K562 (cell line): ENCODE data around the gene ADRA2B. TPM values are rescaled to one million over a fixed set of nuclear protein-coding genes. Genes with fewer than 3 reads are reported as not detected.

Experiments
- ATAC-seq: fragments of 200-7000 bp; cut with Tn5 transposase; 3 replicates; pipeline ENCODE4 v1.9.1; 2020; ENCODE audit warnings: moderate library complexity
- BruUV-seq: library from RNA; stranded (reverse); fragments of 400-500 nt; replicated peaks from 2 replicates; lab custom pipeline; 2021; lab: Mats Ljungman, UMichigan
- CTCF ChIA-PET: fragments of 300-600 bp; formaldehyde crosslinking; extraction: SDS; loops from one replicate; lab custom pipeline; 2021; ENCODE audit warnings: low intra/inter-chr PET ratio; lab: Yijun Ruan, JAX
- POLR2A ChIA-PET: fragments of 300-600, 350-650 bp; sonication (Branson Sonifier 250); formaldehyde crosslinking; extraction: SDS; loops from one replicate; lab custom pipeline; 2021; ENCODE audit warnings: antibody characterized with exemption, inconsistent platforms; lab: Yijun Ruan, JAX
- DNase-seq, 4 experiments: peaks; one replicate each; pipeline versions ENCODE4 v3.0.0 to v3.0.0-alpha.2; 2011 to 2018; ENCODE audit warnings: low spot score in 3 of 4, mixed read lengths in 3 of 4; ENCODE audit errors: extremely low read depth in 1 of 4
- FAIRE-seq: peaks from 2 replicates; lab custom pipeline; 2011; peaks lifted over from hg19 to GRCh38; lab: Jason Lieb, UNC
- H2AFZ ChIP-seq: 2 replicates; pipeline ENCODE4 v1.6.0; 2011; ENCODE audit warnings: low read depth, low read length, control low read depth, inconsistent platforms
- H3K27ac ChIP-seq: fragments of 200-600 bp; 3 replicates; pipeline ENCODE4 v1.8.0; 2011; ENCODE audit warnings: low read depth, mild to moderate bottlenecking, control low read depth, inconsistent platforms, low read length, moderate library complexity, mixed read lengths; ENCODE audit errors: extremely low read depth
- H3K27me3 ChIP-seq, 2 experiments: fragments of 300-600 bp in 1 of 2; 2 replicates in 1 of 2; 3 replicates in 1 of 2; pipeline versions ENCODE4 v1.6.0 to v1.8.0; 2011; ENCODE audit warnings: inconsistent platforms in 2 of 2, low read length in 2 of 2, mild to moderate bottlenecking in 1 of 2, mixed read lengths in 1 of 2, moderate library complexity in 1 of 2; ENCODE audit not compliant: control insufficient read depth in 2 of 2, insufficient read depth in 2 of 2
- H3K36me3 ChIP-seq: fragments of 300-600 bp; 3 replicates; pipeline ENCODE4 v1.8.0; 2011; ENCODE audit warnings: mild to moderate bottlenecking, low read length, inconsistent platforms; ENCODE audit not compliant: control insufficient read depth, insufficient read depth
- H3K4me1 ChIP-seq, 2 experiments: fragments of 200-600 bp in 1 of 2; replicated peaks in 1 of 2; 2 replicates in 1 of 2; 3 replicates in 1 of 2; pipeline versions ENCODE4 v1.5.1 to v1.8.0; 2011; ENCODE audit warnings: inconsistent platforms in 2 of 2, low read length in 2 of 2, mild to moderate bottlenecking in 1 of 2, mixed read lengths in 1 of 2, moderate library complexity in 1 of 2; ENCODE audit not compliant: control insufficient read depth in 2 of 2, insufficient read depth in 2 of 2
- H3K4me2 ChIP-seq: 2 replicates; pipeline ENCODE4 v1.6.1; 2011; ENCODE audit warnings: low read length, control low read depth, inconsistent platforms, mixed read lengths; ENCODE audit not compliant: insufficient read depth
- H3K4me3 ChIP-seq: fragments of 200-600 bp; sonication (generic), shearing (Covaris generic); 2 replicates; pipeline ENCODE4 v1.5.1; 2016; ENCODE audit warnings: control low read depth, inconsistent platforms
- H3K79me2 ChIP-seq: fragments of 200-600 bp; 3 replicates; pipeline ENCODE4 v1.8.0; 2011; ENCODE audit warnings: low read length, inconsistent platforms; ENCODE audit not compliant: control insufficient read depth, insufficient read depth
- H3K9ac ChIP-seq, 2 experiments: 2 replicates each; pipeline versions ENCODE4 v1.6.0 to v1.6.1; 2011; ENCODE audit warnings: low read depth in 2 of 2, low read length in 2 of 2, control low read depth in 1 of 2, inconsistent platforms in 1 of 2, mild to moderate bottlenecking in 1 of 2, mixed read lengths in 1 of 2; ENCODE audit not compliant: insufficient read depth in 1 of 2
- H3K9me1 ChIP-seq: one replicate; pipeline ENCODE4 v1.6.0; 2011; ENCODE audit warnings: inconsistent platforms, mild to moderate bottlenecking, low read length, moderate library complexity; ENCODE audit not compliant: control insufficient read depth, insufficient read depth
- H3K9me3 ChIP-seq: replicated peaks from 2 replicates; pipeline ENCODE4 v1.5.1; 2011; ENCODE audit warnings: low read depth, low read length, inconsistent platforms; ENCODE audit not compliant: control insufficient read depth, insufficient read depth
- H4K20me1 ChIP-seq: replicated peaks from 2 replicates; pipeline ENCODE4 v1.6.1; 2011; ENCODE audit warnings: low read length, inconsistent platforms, mixed read lengths; ENCODE audit not compliant: control insufficient read depth, insufficient read depth
- ZNF589 ChIP-seq: fragments of 200-800 bp; sonication (Bioruptor generic); IDR thresholded peaks from 2 replicates; pipeline ENCODE4 v1.6.1; 2016; ENCODE audit warnings: low read depth, missing genetic modification characterization, missing compliant biosample characterization
- WGBS: fragments of 100-300 bp; shearing (Covaris generic); methylation state at CpG from one replicate; pipeline ENCODE4 v1.1.6; 2016; ENCODE audit warnings: low coverage, mixed read lengths; ENCODE audit not compliant: insufficient coverage; ENCODE audit errors: missing lambda C conversion rate; 5-methylcytosine and 5-hydroxymethylcytosine counted together
- in situ Hi-C: fragments of 300-500 bp; cut with MboI; formaldehyde crosslinking; loops from 4 replicates; pipeline ENCODE4 v1.15.0; 2018; ENCODE audit warnings: inconsistent platforms, mixed read lengths
- intact Hi-C: fragments of 100-400 bp; cut with micrococcal nuclease; formaldehyde crosslinking; loops from 2 replicates; pipeline ENCODE4 v1.14.2; 2022
- polyA plus RNA-seq, 8 experiments: library from polyadenylated mRNA; depleted of rRNA in 4 of 8; stranded (reverse) in 5 of 8; unstranded in 3 of 8; fragments of >200 nt; fragmentation: Nextera tagmentation in 2 of 8; fragmentation: Illumina TruSeq in 1 of 8; extraction: Ambion mirVana in 2 of 8; extraction: Trizol in 1 of 8; gene quantifications; 2 replicates each; pipeline versions ENCODE4 v1.2.1 to v1.2.3, GENCODE V29; 2011 to 2014; ENCODE audit warnings: inconsistent platforms in 1 of 8, missing spikeins in 1 of 8
- total RNA-seq, 7 experiments: library from RNA; depleted of rRNA in 6 of 7; stranded (reverse); fragments of >200 nt in 6 of 7; fragmentation: Illumina TruSeq in 2 of 7; extraction: Trizol in 2 of 7; gene quantifications; 2 replicates each; pipeline versions ENCODE4 v1.2.1 to v1.2.3, GENCODE V29; 2011 to 2021; ENCODE audit warnings: low replicate concordance in 1 of 7
- TF ChIP-seq, protein P1 (sequence below): fragments of 250-450 bp; sonication (Bioruptor Pico); IDR thresholded peaks from 2 replicates; pipeline ENCODE4 v1.9.0; 2021; ENCODE audit warnings: mild to moderate bottlenecking, inconsistent platforms

Gene ADRA2B
- total and polyA plus RNA-seq, 9 of the 15 experiments (the other 6 are each of a cell fraction or from before 2014, with no cell fraction given): not detected

DNA sequence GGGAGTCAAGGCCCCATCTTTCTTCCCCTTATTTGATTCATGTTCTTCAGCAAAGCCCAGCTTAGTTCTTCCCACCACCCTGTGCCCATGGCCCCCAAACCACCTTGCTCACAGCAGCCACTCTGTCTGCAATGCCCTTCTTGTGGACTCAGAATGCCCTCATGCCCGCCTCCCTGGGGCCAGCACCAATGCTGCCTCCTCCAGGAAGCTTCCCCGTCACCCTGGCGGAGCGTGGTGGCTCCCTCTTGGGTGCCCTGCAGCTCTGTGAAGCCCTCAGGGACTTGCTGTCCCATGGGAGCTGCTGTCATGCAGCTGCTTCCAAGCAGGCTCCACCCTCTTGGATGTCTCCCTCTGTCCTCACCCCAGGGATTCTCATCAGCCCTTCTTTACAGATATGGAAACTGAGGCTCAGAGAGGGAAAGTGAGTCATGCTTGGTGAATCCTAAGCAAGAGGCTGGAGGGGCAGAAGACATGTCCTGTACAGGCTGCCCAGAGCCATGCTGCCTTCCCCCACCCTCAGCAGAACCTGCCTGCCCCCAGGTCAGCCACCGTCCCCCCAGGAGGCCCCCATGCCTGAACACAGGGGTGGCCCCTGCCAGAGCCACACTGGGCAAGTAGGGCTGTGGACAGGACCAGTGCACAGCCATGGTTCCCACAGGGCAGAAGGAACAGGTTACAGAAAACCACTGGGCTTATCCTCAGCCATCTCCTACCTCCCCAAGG, 40.7 kb upstream of the ADRA2B start:
- CTCF ChIA-PET: no interaction called here
- no peaks in the 10 kb centered on the region for H4K20me1 ChIP-seq
- intact Hi-C loops: no loop called here
- FAIRE-seq (no peak), DNase-seq (no peak), ATAC-seq (peak; percentile 62)
- BruUV-seq: no TSS peak
- no peaks in the 10 kb centered on the region for H3K27me3 ChIP-seq
- H3K36me3 ChIP-seq: no peaks in the 10 kb centered on the region
- in situ Hi-C loops: no loop called here
- H2AFZ ChIP-seq: peak overlapping the region; percentile 99
- POLR2A ChIA-PET: interaction anchor here (0.7 kb wide), 1 partner anchor 436 kb away, joined by 3 read pairs; no protein-coding TSS in a partner anchor
- no peaks in the 10 kb centered on the region for H3K9me3 ChIP-seq
- peak overlapping the region; percentile 67 to 90 for H3K9ac ChIP-seq
- H3K4me1 ChIP-seq: peaks cover 21 to 37% of the 10 kb centered on the region in 2 experiments
- no peaks in the 10 kb centered on the region for H3K79me2 ChIP-seq
- 73% methylated on average over 2 of the region's 5 CpGs for WGBS
- no peak overlapping the region for H3K4me3 ChIP-seq
- peak overlapping the region; percentile 71 for H3K4me2 ChIP-seq
- H3K9me1 ChIP-seq: peaks cover 3% of the 10 kb centered on the region
- H3K27ac ChIP-seq: peak overlapping the region; percentile 82
- TF ChIP-seq ZNF589 (CRISPR knock-in tag): peak; percentile 32; the same call in 1 of the 2 replicates
- TF ChIP-seq, protein P1, sequence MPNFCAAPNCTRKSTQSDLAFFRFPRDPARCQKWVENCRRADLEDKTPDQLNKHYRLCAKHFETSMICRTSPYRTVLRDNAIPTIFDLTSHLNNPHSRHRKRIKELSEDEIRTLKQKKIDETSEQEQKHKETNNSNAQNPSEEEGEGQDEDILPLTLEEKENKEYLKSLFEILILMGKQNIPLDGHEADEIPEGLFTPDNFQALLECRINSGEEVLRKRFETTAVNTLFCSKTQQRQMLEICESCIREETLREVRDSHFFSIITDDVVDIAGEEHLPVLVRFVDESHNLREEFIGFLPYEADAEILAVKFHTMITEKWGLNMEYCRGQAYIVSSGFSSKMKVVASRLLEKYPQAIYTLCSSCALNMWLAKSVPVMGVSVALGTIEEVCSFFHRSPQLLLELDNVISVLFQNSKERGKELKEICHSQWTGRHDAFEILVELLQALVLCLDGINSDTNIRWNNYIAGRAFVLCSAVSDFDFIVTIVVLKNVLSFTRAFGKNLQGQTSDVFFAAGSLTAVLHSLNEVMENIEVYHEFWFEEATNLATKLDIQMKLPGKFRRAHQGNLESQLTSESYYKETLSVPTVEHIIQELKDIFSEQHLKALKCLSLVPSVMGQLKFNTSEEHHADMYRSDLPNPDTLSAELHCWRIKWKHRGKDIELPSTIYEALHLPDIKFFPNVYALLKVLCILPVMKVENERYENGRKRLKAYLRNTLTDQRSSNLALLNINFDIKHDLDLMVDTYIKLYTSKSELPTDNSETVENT (CRISPR knock-in tag): no peak
